ENCODE measurements around the gene DDX6. TPM values are rescaled to one million over a fixed set of nuclear protein-coding genes. Genes with fewer than 3 reads are reported as not detected.

Gene DDX6
- total and polyA plus RNA-seq, 2 of the 8 experiments (the other 6 are each of a cell fraction or from before 2014, with no cell fraction given): 29.8 to 181 TPM

DNA sequence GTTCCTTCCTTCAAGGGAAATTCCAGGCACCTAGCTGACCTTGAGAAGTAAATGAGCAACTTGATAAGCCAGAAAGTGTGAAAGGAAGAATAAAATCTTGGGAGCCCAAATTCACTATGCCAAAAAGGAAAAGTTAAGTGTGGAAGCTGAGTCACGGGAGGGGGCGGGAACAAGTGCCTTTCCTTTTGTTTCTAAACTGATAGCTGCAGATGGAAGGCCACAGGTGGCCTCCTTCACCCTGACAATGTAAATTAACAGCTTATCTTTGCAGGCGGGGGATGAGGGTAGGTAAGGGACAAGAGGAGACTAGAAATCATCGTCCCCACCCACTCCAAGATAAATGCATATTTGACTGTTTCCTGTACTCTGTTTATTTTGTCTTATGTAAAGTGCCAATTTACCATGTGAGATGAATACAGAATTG lies 75.1 kb downstream of the DDX6 start:
- Histone ChIP-seq H3K79me2 (ENCODE audit: control insufficient read depth in 1 of 2, insufficient read depth in 2 of 2, low read length in 2 of 2) (peaks cover 0 to 20% of the 10 kb centered on the region in 2 experiments; a peak in 2 of 4 replicates), H2BK12ac (ENCODE audit: low read depth, low read length) (peak overlapping the region; percentile 98; the same call in 1 of the 2 replicates), H3K79me1 (ENCODE audit: low read depth, low read length) (no peaks in the 10 kb centered on the region), H4K20me1 (replicated peaks in 1 of 2; ENCODE audit: control insufficient read depth in 1 of 2, insufficient read depth in 2 of 2, low read length in 2 of 2) (no peaks in the 10 kb centered on the region), H2AFZ (ENCODE audit: low read length) (no peak overlapping the region), H4K91ac (replicated peaks; ENCODE audit: insufficient read length, low read length) (peak overlapping the region; percentile 94), H3K4me1 (replicated peaks in 1 of 4; ENCODE audit: control insufficient read depth in 3 of 4, insufficient read depth in 4 of 4, low read length in 3 of 4) (peaks cover 4 to 15% (median 8%) of the 10 kb centered on the region in 4 experiments), H2AK5ac (ENCODE audit: low read depth, low read length) (peak overlapping the region; percentile 55; the same call in 1 of the 2 replicates), H3K4me2 (ENCODE audit: insufficient read depth in 1 of 2, low read depth in 2 of 2, low read length in 2 of 2) (peak overlapping the region; percentile 32; a peak in 3 of 4 replicates), H3K4me3 (ENCODE audit: extremely low read depth in 1 of 4, insufficient read depth in 2 of 4, low read depth in 3 of 4, low read length in 4 of 4) (peak overlapping the region in 1 of 4 experiments; percentile 27; a peak in 1 of 8 replicates), H4K8ac (ENCODE audit: extremely low read depth, insufficient read depth, low read length) (no peak overlapping the region), H3K36me3 (ENCODE audit: control insufficient read depth in 2 of 4, insufficient read depth in 4 of 4, low read length in 3 of 4) (peaks cover 0 to 5% (median 0%) of the 10 kb centered on the region in 4 experiments; a peak in 1 of 8 replicates), H3K9ac (replicated peaks in 1 of 4; ENCODE audit: extremely low read depth in 1 of 4, low read depth in 3 of 4, low read length in 3 of 4) (peak overlapping the region in 2 of 4 experiments; percentile 61 to 62; a peak in 4 of 7 replicates), H2BK20ac (ENCODE audit: low read length) (0 out of 2 replicates have a peak overlapping the region, but pooled peaks have one; percentile 100), H3K27me3 (replicated peaks in 1 of 4; ENCODE audit: control insufficient read depth in 3 of 4, extremely low read depth in 1 of 4, insufficient read depth in 3 of 4, low read length in 3 of 4) (no peaks in the 10 kb centered on the region), H4K5ac (ENCODE audit: insufficient read length, low read depth, low read length) (peak overlapping the region; percentile 58), H2BK5ac (ENCODE audit: low read depth, low read length) (peak overlapping the region; percentile 98), H3K23me2 (ENCODE audit: low read depth, low read length) (no peaks in the 10 kb centered on the region), H3K27ac (ENCODE audit: low read depth, low read length) (peak overlapping the region; percentile 95), H3K4ac (replicated peaks; ENCODE audit: insufficient read length, low read depth, low read length) (peak overlapping the region; percentile 49), H3K18ac (ENCODE audit: extremely low read depth, low read length) (peak overlapping the region; percentile 100; the same call in 1 of the 2 replicates), H2BK15ac (ENCODE audit: low read length) (no peak overlapping the region), H3K9me3 (ENCODE audit: insufficient read depth in 2 of 2, low read depth in 1 of 2, low read length in 1 of 2) (no peaks in the 10 kb centered on the region), H3K56ac (replicated peaks; ENCODE audit: insufficient read length, low read depth, low read length) (peak overlapping the region; percentile 84), H3K14ac (ENCODE audit: insufficient read length) (peak overlapping the region; percentile 1), H3K23ac (ENCODE audit: insufficient read length) (no peak overlapping the region), H2BK120ac (replicated peaks; ENCODE audit: low read depth, low read length) (peak overlapping the region; percentile 95)
- ChIA-PET CTCF (ENCODE audit: partially characterized antibody) (interaction anchor here (1.1 to 1.9 kb wide), 6 partner anchors 19 to 241 kb away, joined by 3 to 9 read pairs (median 4); no protein-coding TSS in a partner anchor), POLR2A (ENCODE audit: partially characterized antibody) (interaction anchor here (0.6 to 4.1 kb wide), 18 partner anchors 10 to 179 kb away, joined by 3 to 46 read pairs (median 6); partner anchors contain the start of gene DDX6)
- FAIRE-seq: no peak
- 0% methylated on average over 4 of the region's 4 CpGs; no CpG with 5 or more reads in 1 of the 2 experiments for WGBS, 2 experiments (ENCODE audit: extremely low coverage in 1 of 2, insufficient coverage in 1 of 2, insufficient read length in 1 of 2, insufficient replicate concordance in 2 of 2, low coverage in 1 of 2, low lambda C conversion rate in 2 of 2, missing lambda C conversion rate in 1 of 2)
- peak; percentile 66 to 70 for DNase-seq (ENCODE audit: low read depth in 1 of 2, low spot score in 2 of 2)
- TF ChIP-seq NANOG (IDR thresholded peaks at IDR 0.05; ENCODE audit: insufficient read depth, low read depth, low read length, poor library complexity, severe bottlenecking) (peak; percentile 88), TCF12 (IDR thresholded peaks at IDR 0.05; ENCODE audit: low read depth, low read length) (0 out of 2 replicates have a peak, but pooled peaks have one; percentile 80), YY1 (IDR thresholded peaks at IDR 0.05; ENCODE audit: low read depth, low read length) (no peak), MAFK (IDR thresholded peaks at IDR 0.05; ENCODE audit: low read depth, low read length) (peak; percentile 74), GTF2F1 (IDR thresholded peaks at IDR 0.05; ENCODE audit: borderline replicate concordance, low read depth, low read length) (no peak), ASH2L (IDR thresholded peaks at IDR 0.05; ENCODE audit: low read length) (peak; percentile 35), TEAD4 (IDR thresholded peaks at IDR 0.05; ENCODE audit: low read depth, low read length) (0 out of 2 replicates have a peak, but pooled peaks have one; percentile 46), RBBP5 (IDR thresholded peaks at IDR 0.05; ENCODE audit: borderline replicate concordance, low read depth, low read length) (no peak), JUN (IDR thresholded peaks at IDR 0.05; ENCODE audit: low read depth, low read length) (0 out of 2 replicates have a peak, but pooled peaks have one; percentile 13), POLR2AphosphoS5 (IDR thresholded peaks at IDR 0.05; ENCODE audit: low read depth, low read length) (no peak; the same call in 1 of the 2 replicates), SIX5 (IDR thresholded peaks at IDR 0.05; ENCODE audit: low read depth, low read length) (no peak), SP1 (IDR thresholded peaks at IDR 0.05; ENCODE audit: low read depth, low read length) (peak; percentile 41), POLR2A (IDR thresholded peaks at IDR 0.05; ENCODE audit: control extremely low read depth in 1 of 2, low read depth in 2 of 2, low read length in 2 of 2) (peak in 1 of 2 experiments; percentile 63; a peak in 2 of 3 replicates)
